ENCODE data around the gene C1S.

The C1S gene

DNA sequence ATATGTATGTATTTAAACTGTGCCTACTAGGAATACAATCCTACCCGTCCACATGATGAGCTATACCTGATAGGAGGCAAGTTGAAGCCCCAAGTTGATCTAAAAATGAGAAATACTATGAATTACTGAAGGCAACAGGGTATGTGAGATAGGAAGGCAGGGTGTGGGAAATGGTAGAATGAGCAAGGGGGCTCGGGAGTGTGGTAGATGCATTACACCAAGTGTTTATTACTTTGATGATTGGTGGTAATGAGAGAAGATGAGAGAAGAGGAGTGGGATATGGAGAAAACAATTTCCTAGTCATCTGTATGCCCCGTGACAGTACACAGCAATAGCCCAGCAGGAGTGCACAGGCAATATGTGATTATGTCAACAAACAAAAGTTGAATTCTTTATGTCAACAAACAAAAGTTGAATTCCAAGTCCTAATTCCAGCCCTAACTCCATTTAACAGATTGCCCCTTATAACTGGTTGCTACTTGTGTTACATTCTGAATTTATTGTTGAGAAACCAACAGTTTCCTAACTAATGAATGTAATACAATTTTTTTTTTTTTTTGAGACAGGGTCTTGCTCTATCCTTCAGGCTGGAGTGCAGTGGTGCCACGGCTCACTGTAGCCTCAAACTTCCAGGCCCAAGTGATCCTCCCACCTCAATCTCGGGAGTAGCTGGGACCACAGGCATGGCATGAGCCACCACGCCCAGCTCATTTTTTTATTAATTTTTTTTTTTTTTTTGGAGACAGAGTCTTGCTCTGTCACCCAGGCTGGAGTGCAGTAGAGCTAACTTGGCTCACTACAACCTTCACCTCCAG lies 44.8 kb upstream of the C1S start:
- Histone ChIP-seq H3K27ac (ENCODE audit: low read length) (no peak overlapping the region), H2AFZ (ENCODE audit: low read length) (no peak overlapping the region), H3K4me3 (ENCODE audit: low read length) (no peak overlapping the region), H3K27me3 (replicated peaks; ENCODE audit: insufficient read depth, low read length) (no peaks in the 10 kb centered on the region), H3F3A (ENCODE audit: insufficient read depth, low read length) (peaks cover 11% of the 10 kb centered on the region; the same call in 1 of the 2 replicates), H3K9me3 (replicated peaks; ENCODE audit: insufficient read depth, low read length) (no peaks in the 10 kb centered on the region), H3K36me3 (replicated peaks; ENCODE audit: insufficient read depth, low read length) (no peaks in the 10 kb centered on the region), H3K9me2 (replicated peaks; ENCODE audit: insufficient read depth, low read length) (no peaks in the 10 kb centered on the region), H3K79me2 (ENCODE audit: low read length) (peaks cover 20% of the 10 kb centered on the region), H3K4me1 (ENCODE audit: low read length) (peaks cover 9% of the 10 kb centered on the region; the same call in 1 of the 2 replicates), H4K20me1 (ENCODE audit: insufficient read depth, low read length) (no peaks in the 10 kb centered on the region), H3K9ac (ENCODE audit: low read length) (no peak overlapping the region), H3K4me2 (ENCODE audit: low read depth, low read length) (no peak overlapping the region)
- no peak for DNase-seq
- no peak for TF ChIP-seq EZH2 (optimal IDR thresholded peaks at IDR 0.05; ENCODE audit: low read depth, low read length)
- no peak for TF ChIP-seq EZH2phosphoT487 (IDR thresholded peaks at IDR 0.05; ENCODE audit: low read length)
- TF ChIP-seq, protein P1, sequence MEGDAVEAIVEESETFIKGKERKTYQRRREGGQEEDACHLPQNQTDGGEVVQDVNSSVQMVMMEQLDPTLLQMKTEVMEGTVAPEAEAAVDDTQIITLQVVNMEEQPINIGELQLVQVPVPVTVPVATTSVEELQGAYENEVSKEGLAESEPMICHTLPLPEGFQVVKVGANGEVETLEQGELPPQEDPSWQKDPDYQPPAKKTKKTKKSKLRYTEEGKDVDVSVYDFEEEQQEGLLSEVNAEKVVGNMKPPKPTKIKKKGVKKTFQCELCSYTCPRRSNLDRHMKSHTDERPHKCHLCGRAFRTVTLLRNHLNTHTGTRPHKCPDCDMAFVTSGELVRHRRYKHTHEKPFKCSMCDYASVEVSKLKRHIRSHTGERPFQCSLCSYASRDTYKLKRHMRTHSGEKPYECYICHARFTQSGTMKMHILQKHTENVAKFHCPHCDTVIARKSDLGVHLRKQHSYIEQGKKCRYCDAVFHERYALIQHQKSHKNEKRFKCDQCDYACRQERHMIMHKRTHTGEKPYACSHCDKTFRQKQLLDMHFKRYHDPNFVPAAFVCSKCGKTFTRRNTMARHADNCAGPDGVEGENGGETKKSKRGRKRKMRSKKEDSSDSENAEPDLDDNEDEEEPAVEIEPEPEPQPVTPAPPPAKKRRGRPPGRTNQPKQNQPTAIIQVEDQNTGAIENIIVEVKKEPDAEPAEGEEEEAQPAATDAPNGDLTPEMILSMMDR (IDR thresholded peaks at IDR 0.05; ENCODE audit: low read length) = no peak

DNA sequence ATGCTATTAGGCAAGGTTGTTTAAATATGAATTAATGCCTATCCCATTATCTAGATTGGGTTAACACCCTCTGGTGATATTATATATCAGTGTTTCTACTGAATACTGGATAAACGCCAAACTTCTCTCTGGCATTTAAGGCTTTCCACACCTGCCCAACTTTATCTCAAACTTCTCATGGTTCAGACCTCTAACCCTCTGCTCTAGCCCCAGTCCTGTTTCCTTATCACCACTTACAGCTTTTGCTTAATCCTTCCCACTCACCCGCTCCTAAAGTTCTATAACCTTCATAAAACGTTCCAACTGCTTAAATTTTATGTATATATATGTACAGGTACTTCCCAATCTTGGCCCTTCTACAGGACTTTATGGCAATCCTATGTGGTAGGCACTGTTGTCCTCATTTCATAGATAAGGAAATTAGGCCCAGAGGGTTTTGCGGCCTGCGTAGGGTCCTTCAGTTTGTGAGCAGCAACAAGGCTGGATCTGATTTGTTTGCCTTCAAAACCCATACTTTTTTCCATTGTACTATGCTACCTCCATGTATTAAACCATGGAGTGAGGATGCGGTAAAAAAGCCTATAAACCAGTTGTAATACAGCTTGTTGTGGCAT lies 43.5 kb upstream of the C1S start:
- peak overlapping the region; percentile 67; the same call in 1 of the 2 replicates for H3K9ac ChIP-seq (ENCODE audit: low read length)
- TF ChIP-seq EZH2 (optimal IDR thresholded peaks at IDR 0.05; ENCODE audit: low read depth, low read length) = no peak
- TF ChIP-seq, protein P1 (IDR thresholded peaks at IDR 0.05; ENCODE audit: low read length) = no peak
- no peak for TF ChIP-seq EZH2phosphoT487 (IDR thresholded peaks at IDR 0.05; ENCODE audit: low read length)
- H3K79me2 ChIP-seq (ENCODE audit: low read length) = peaks cover 20% of the 10 kb centered on the region
- no peaks in the 10 kb centered on the region for H3K36me3 ChIP-seq (replicated peaks; ENCODE audit: insufficient read depth, low read length)
- H3K27me3 ChIP-seq (replicated peaks; ENCODE audit: insufficient read depth, low read length) = no peaks in the 10 kb centered on the region
- no peaks in the 10 kb centered on the region for H3K9me3 ChIP-seq (replicated peaks; ENCODE audit: insufficient read depth, low read length)
- peak overlapping the region; percentile 81 for H3K4me2 ChIP-seq (ENCODE audit: low read depth, low read length)
- H3K4me3 ChIP-seq (ENCODE audit: low read length) = peak overlapping the region; percentile 96
- no peaks in the 10 kb centered on the region for H3K9me2 ChIP-seq (replicated peaks; ENCODE audit: insufficient read depth, low read length)
- no peak overlapping the region for H2AFZ ChIP-seq (ENCODE audit: low read length)
- DNase-seq = no peak
- H3K27ac ChIP-seq (ENCODE audit: low read length) = no peak overlapping the region
- peaks cover 11% of the 10 kb centered on the region; the same call in 1 of the 2 replicates for H3F3A ChIP-seq (ENCODE audit: insufficient read depth, low read length)
- no peaks in the 10 kb centered on the region for H4K20me1 ChIP-seq (ENCODE audit: insufficient read depth, low read length)
- peaks cover 9% of the 10 kb centered on the region; the same call in 1 of the 2 replicates for H3K4me1 ChIP-seq (ENCODE audit: low read length)

DNA sequence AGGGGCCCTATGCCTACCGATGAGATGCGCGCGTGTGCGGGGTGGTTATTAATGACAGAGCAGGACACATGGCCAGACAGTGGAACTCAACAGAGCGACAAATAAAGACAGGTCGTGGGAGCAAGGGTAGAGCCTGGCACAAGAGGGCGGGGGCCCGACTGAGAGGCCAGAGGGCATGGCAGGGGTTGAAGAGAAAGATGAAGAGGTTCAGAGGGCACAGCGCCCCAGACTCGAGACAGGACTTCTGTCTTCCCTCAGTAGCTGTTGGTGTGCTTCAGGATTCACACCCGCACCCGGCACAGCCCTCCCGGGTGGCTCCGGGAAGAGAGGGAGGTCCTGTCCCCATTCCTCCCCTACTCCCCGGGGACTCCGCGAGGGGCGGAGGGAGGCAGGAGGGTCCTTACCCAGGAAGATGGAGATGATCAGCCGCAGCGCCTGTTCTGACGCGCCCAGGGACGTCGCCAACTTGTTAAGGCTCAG lies 42.6 kb upstream of the C1S start:
- H3K9ac ChIP-seq (ENCODE audit: low read length) = peak overlapping the region; percentile 67
- H3K27ac ChIP-seq (ENCODE audit: low read length) = peak overlapping the region; percentile 84; the same call in 1 of the 2 replicates
- H3K27me3 ChIP-seq (replicated peaks; ENCODE audit: insufficient read depth, low read length) = no peaks in the 10 kb centered on the region
- peak overlapping the region; percentile 96 for H3K4me3 ChIP-seq (ENCODE audit: low read length)
- peaks cover 11% of the 10 kb centered on the region; the same call in 1 of the 2 replicates for H3F3A ChIP-seq (ENCODE audit: insufficient read depth, low read length)
- peak overlapping the region; percentile 81 for H3K4me2 ChIP-seq (ENCODE audit: low read depth, low read length)
- no peak for TF ChIP-seq EZH2 (optimal IDR thresholded peaks at IDR 0.05; ENCODE audit: low read depth, low read length)
- no peak for TF ChIP-seq EZH2phosphoT487 (IDR thresholded peaks at IDR 0.05; ENCODE audit: low read length)
- TF ChIP-seq, protein P1 (IDR thresholded peaks at IDR 0.05; ENCODE audit: low read length) = no peak
- H2AFZ ChIP-seq (ENCODE audit: low read length) = peak overlapping the region; percentile 87
- peaks cover 9% of the 10 kb centered on the region; the same call in 1 of the 2 replicates for H3K4me1 ChIP-seq (ENCODE audit: low read length)
- H3K36me3 ChIP-seq (replicated peaks; ENCODE audit: insufficient read depth, low read length) = no peaks in the 10 kb centered on the region
- no peaks in the 10 kb centered on the region for H3K9me3 ChIP-seq (replicated peaks; ENCODE audit: insufficient read depth, low read length)
- H4K20me1 ChIP-seq (ENCODE audit: insufficient read depth, low read length) = no peaks in the 10 kb centered on the region
- H3K9me2 ChIP-seq (replicated peaks; ENCODE audit: insufficient read depth, low read length) = no peaks in the 10 kb centered on the region
- H3K79me2 ChIP-seq (ENCODE audit: low read length) = peaks cover 20% of the 10 kb centered on the region
- DNase-seq = peak; percentile 39
